Activated CD8-positive, alpha-beta memory T cell treated with anti-CD3 and anti-CD28 coated beads for 36 hours (primary cell): ENCODE measurements around the gene SLC12A4. TPM values are rescaled to one million over a fixed set of nuclear protein-coding genes. Genes with fewer than 3 reads are reported as not detected.
"Not testable (repeated sequence)": the region's sequence is repeated elsewhere in the genome, so short reads cannot be mapped to it uniquely, and the experiment has no call there.

ENCODE experiments used
- CTCF ChIA-PET: fragments of 350-600 bp; sonication (Branson Sonifier 250); formaldehyde crosslinking; loops from one replicate; lab custom pipeline; 2021; ENCODE audit warnings: antibody characterized with exemption; lab: Charles Lee
- POLR2A ChIA-PET: fragments of 350-600 bp; sonication (Branson Sonifier 250); formaldehyde crosslinking; loops from one replicate; lab custom pipeline; 2021; ENCODE audit warnings: antibody characterized with exemption; lab: Charles Lee
- total RNA-seq, 2 experiments: library from RNA; stranded (reverse); gene quantifications; one replicate each; pipeline ENCODE4 v1.2.3, GENCODE V29; 2021

The SLC12A4 gene
- total RNA-seq, 2 experiments from 2014 or later, result 42.6 to 44.4 TPM

DNA sequence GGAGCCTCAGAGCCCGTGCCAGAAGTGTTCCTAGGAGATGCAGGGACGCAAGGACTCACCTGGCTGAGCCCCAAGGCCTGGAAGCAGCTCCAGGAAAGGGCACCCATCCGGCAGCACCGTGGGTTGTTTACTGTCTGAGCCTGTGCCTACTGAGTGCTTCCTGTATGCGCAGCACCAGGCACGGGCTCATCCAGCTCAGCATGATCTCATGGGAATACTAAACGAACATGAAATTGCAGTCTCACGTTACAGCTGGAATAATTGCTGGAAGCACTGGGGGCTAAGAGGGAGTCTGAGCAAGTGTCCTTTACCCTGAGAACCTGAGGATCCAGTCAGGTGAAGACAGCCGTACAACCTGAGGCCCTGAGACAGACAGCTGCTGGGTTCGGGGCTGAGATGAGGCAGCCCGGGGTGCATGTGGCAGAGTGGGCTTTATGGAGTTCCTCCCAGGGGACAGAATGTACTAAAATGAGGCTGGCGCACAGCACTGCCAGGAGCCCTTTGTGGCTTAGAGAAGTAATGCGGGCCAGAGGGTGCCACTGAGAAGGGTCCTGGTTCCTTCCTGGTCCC, 42.2 kb downstream of the SLC12A4 start:
- CTCF ChIA-PET, result interaction anchor here (0.6 to 1.4 kb wide), 5 partner anchors 10 to 107 kb away, joined by 3 to 7 read pairs (median 3); no protein-coding TSS in a partner anchor

DNA sequence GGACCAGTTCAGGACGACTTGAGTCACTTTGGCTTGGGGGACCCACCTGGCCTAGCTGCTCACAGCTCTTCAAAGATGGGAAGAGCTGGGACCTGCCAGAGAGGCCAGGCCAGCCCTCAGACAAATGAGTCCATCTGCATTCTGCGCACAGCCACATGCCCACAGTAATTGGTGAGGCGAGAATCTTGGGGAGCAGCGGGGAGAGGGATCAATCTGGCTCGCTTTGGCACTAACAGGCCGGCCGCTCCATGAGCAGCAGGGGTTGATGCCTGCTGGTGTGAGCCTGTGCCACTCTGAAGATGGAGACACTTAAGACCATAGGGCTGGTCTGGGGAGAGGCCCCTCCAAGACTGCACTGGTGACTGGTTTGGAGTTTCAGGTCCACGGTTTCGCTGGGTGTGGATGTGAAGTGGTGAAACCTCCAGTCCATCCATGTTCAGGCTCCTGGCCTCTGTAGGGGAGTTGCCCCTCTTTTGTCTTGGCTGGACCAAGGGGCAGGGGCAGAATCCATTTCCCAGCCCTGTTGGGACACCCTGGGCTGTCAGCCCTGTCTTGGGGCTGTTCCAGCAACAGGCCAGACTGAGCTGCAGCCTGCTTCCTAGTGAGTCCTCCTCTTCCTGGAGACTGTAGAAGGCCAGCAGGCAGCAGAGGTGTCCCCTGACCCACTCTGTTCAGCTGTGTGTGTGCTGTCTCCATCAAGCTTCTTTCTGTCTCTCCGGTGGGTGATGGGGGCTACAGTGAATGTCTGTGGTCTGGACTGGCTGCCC, 44.1 kb downstream of the SLC12A4 start:
- ChIA-PET POLR2A (interaction anchor here (0.8 kb wide), 1 partner anchor 9 kb away, joined by 11 read pairs; no protein-coding TSS in a partner anchor), CTCF (interaction anchor here (1.0 to 1.3 kb wide), 2 partner anchors 10 to 40 kb away, joined by 4 to 8 read pairs; partner anchors contain the start of gene NRN1L)

More for the DNA sequence above, 42.2 kb downstream of the SLC12A4 start:
- POLR2A ChIA-PET, result no interaction called here

DNA sequence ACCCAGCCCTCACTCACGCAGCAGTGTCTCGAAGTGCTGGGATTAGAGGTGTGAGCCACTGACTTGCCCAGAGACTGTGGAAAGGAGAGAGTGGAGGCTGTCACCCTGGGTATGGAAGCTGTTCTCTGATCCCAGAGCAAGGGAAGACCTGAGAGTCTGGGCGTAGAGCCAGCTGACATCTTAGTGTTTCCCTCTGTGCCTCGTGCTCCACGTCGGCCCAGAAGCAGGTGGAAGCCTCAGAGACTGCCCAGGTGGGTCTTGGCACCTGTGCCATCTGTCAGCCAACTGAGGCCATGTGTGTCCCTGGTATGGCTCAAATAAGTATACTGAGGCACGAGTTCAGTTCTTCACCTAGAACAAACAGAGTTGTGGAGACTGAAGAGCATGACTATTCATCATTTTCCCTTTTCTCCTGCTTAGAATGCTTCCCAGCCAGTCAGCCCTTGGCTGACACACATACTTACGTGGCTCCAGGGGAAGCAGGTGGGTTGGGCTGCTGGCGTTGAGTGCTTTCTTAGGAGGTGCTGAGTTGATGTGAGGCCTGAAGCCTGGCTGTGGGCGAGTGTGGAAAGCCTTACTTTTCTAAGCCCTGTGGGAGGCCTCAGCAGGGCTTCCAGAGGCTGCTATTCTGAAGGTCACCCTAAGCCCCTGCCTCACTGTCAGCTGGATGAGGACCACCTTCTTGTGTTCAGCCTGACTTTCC, 44.9 kb downstream of the SLC12A4 start:
- ChIA-PET CTCF (interaction anchor here (1.0 to 1.2 kb wide), 2 partner anchors 37 to 107 kb away, joined by 3 read pairs; no protein-coding TSS in a partner anchor), POLR2A (no interaction called here)

DNA sequence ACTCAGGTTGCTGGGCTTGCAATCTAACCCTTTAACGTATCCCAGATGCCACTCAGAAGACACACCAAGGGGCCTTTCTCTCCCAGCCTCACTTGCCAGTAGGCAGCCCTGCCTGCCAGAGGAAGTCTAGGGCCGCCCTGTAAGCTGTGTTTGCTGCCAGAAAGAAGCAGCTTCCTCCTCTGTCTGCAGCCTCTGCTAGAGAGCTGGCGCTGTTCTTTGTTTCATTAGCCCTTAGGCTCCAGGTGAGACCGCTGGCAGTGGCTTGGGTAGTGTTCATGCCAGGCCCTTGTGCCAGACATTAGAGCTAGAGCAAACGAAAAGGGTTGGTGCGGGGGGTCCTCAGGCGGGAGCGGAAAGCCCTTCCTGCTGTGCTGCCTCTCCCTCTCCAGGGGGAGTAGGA, 45.7 kb downstream of the SLC12A4 start:
- ChIA-PET POLR2A (no interaction called here), CTCF (interaction anchor here (0.5 to 1.2 kb wide), 4 partner anchors 9 to 222 kb away, joined by 3 to 4 read pairs (median 3); partner anchors contain the start of gene CTRL)

DNA sequence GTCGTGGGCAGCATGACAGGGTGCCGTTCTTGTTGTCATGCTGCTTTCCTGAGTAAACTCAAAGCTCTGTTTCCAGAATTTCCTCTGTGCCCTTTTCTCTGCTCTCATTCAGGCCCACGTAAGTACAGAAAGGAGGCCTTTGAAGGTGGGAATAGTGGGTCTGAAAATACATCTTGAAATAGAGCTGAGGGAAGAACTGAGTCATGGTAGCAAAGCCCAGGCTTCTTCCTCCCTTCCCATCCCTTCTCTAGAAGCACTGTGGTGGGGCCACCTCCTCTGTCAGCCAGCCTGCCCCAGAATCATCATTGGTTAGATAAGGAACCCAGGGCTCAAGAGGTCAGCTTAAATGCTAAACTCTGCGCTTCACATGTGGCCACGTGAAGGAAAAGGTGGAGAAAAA, 46.2 kb downstream of the SLC12A4 start:
- POLR2A ChIA-PET, result no interaction called here
- CTCF ChIA-PET, result interaction anchor here (0.5 to 1.2 kb wide), 2 partner anchors 9 to 223 kb away, joined by 3 to 4 read pairs; partner anchors contain the start of gene CTRL

DNA sequence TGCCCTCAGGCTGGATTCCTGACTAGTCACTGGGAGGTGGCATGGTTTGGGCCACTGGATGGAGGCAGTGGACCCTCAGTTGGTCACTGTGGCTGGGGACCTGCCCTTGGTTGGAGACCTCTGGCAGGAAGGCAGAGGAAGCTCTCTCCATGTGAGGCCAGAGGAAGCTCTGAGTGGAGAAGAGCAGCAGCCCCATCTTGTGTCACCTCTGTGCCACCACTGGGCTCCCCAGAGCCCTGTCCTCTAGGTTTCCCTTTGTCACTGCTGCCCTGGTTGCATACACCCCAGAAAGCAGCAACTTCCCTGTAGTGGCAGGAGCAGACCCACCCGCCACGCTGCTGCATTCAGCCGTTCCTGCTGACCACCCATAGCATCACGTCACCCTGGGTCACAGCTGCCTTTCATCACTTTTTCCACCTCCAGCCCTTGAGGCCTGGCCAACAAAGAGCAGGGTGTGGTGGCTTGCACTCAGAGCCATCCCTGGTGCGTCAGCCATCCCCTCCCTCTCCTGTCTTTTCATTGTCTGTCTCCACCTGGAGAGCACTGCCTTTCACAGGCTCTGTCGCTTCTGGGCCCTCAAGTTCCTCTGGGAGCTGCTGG, 48.7 kb downstream of the SLC12A4 start:
- CTCF ChIA-PET, result interaction anchor here (0.6 to 1.7 kb wide), 4 partner anchors 9 to 143 kb away, joined by 3 read pairs; partner anchors contain the start of gene NRN1L
- POLR2A ChIA-PET, result no interaction called here

DNA sequence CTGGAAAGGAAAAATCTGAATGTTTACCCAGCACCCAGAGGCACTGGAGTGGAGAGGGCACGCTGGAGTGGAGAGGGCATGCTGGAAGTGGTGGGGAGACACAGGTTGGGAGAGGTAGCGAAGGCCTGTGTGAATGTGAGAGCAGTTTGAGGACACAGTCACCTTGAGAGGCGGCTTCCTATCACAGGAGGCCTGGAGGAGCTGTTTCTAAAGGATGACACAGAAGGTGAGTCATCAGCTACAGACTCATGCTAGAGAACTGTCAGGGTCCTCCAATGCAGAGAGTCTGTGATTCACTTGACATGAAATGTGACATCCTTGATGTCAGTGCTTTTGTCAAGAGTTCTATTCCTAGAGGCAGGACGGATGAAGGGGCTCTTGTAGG, 50.6 kb downstream of the SLC12A4 start:
- CTCF ChIA-PET, result interaction anchor here (0.8 to 1.5 kb wide), 5 partner anchors 11 to 123 kb away, joined by 3 to 6 read pairs (median 4); partner anchors contain the start of gene NRN1L
- POLR2A ChIA-PET, result interaction anchor here (0.6 to 1.0 kb wide), 3 partner anchors 23 to 362 kb away, joined by 3 read pairs; partner anchors contain the start of genes RANBP10 and TSNAXIP1

DNA sequence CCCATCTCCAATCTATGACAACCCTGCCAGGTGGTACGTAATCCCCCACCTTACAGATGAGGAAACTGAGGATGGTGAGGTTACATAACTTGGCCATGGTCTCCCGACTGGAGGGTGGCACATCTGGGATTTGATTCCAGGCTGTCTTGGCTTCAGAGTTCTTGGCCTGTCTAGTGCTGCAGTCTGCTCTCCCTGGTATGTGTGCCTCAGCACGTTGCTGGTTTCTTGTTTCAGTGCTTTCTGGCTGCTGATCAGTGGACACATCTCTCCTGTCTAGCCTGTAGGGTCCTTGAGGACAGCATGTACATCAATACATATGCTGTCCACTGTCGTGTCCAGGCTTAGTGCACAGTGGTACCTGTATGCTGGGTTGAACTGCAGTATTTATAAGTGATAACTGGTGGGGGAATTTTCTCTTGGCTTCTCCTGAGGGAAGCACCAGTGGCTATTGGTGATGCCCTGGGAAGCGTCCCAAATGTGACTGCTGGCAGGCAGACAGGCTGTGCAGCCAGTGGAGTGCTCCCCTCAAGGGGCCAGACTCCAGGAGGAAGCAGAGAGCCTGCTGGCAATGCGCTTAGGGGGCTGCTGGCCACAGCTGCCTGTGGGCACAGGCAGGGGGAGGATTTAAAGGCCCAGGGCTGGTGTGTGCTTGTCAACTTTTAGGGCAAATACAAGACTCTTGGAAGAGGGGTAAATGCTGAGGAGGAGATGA, 51.1 kb downstream of the SLC12A4 start:
- ChIA-PET CTCF (interaction anchor here (0.8 to 1.5 kb wide), 5 partner anchors 8 to 123 kb away, joined by 3 to 6 read pairs (median 4); partner anchors contain the start of gene NRN1L), POLR2A (interaction anchor here (0.6 kb wide), 1 partner anchor 362 kb away, joined by 3 read pairs; no protein-coding TSS in a partner anchor)

DNA sequence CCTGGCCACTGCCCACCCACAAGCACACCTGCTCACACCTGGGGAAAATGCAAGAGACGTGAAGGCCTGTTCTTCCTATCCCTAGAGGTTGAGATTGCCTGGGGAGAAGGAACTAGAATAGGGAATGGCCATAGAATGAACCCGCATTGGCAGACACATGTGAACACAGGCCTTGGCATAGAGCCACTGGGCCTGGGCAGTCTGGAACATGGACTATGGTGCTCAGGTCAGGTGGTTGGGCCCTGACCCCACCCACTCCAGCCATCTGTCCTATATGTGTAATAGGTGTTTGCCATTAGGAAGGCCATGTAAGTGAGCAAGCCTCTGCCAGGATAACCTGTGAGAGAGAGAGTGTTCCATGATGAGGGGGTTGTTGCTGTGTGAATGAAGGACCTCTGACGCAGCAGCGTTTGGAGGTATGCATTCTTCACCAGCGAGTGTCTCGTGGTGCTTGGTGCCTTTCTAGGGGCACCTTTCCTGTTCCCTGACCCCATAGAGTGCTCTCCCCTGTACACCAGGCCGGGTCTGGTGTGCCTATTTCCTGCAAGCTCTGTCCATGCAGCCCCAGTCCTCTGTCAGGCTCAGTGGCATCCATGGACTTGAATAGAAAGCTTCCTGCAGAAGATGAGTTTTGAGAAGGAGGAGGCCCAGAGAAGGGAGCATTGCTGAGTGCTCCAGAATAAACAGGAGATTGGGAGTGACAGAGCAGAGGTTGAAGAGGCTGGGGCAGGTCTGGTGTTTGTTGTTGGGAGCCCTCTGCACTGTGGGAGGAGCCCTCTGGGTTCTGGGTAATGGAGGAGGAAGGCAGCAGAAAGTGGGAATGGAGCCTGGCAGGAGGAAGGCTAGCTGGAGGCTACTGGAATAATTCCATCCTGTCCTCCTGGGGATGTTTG, 52.4 kb downstream of the SLC12A4 start:
- ChIA-PET POLR2A (no interaction called here), CTCF (interaction anchor here (1.3 to 1.7 kb wide), 2 partner anchors 9 to 32 kb away, joined by 4 to 8 read pairs; no protein-coding TSS in a partner anchor)

DNA sequence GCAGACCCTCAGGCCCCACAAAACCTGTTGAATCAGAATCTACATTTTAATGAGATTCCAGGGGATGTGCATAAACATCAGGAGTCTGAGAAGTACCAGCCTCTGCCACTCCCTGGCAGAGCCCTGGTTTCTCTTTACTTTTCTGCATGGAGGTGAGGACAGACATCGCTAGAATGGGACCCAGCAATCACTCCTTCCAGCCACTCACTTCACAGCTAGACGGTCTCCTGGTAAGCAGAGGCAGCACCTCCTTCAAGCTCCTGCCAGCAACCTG, 53.0 kb downstream of the SLC12A4 start:
- CTCF ChIA-PET, result interaction anchor here (1.7 kb wide), 1 partner anchor 32 kb away, joined by 8 read pairs; no protein-coding TSS in a partner anchor
- POLR2A ChIA-PET, result not testable (repeated sequence)

DNA sequence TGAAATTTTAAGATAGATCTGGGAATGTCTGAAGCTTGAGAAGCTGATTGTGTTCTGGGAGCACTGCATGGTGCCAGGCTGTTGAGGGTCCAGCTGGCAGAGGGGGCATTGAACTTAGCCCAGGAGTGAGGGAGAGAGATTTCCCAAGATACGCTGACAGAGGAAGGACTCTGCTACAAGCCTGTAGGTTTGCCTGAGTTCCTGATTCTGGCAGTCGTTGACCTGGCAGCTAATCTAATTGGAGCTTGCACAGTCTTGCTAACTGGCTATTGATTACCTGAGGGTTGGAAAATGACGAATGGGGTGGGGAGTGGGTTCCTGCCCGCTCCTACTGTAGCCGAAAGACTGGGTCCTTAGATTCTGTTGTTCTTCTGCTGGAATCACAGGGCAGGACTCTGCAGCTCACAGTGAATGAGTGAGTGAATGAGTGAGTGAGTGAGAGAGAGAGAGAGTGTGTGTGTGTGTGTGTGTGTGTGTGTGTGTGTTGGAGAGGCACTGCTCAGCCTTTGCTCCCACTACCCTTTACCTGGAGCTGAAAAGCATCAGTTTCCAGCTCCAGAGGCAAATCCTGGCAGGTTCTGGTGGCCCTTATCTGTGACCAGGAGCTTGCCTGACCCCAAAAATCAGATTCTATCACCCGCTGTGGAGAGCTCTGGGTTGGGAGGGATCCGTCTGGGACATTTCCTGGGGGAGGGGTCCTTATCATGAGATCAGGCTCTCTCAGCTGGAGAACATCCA, 53.5 kb downstream of the SLC12A4 start:
- CTCF ChIA-PET, result interaction anchor here (1.7 kb wide), 1 partner anchor 31 kb away, joined by 8 read pairs; no protein-coding TSS in a partner anchor
- POLR2A ChIA-PET, result no interaction called here

DNA sequence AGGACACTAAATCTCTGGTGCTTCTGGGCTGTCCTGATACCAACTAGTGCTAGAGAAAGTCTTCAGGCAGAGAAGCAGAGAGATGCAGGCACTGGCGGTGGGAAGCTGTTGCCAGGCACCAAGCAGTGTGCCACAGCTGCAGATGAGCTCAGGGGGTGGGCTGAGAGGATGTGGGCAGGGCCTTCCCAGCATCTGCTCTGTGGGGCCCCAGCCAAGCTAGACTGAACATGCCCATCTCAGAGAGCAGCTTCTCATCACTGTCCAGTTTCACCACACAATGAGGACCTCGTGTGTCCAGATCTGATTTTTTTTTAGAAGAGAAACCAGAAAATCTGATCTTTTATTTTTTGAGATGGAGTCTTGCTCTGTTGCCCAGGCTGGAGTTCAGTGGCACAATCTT, 58.3 kb downstream of the SLC12A4 start:
- CTCF ChIA-PET, result interaction anchor here (0.8 kb wide), 1 partner anchor 18 kb away, joined by 3 read pairs; the partner anchor contains the start of gene PSKH1
- POLR2A ChIA-PET, result no interaction called here

DNA sequence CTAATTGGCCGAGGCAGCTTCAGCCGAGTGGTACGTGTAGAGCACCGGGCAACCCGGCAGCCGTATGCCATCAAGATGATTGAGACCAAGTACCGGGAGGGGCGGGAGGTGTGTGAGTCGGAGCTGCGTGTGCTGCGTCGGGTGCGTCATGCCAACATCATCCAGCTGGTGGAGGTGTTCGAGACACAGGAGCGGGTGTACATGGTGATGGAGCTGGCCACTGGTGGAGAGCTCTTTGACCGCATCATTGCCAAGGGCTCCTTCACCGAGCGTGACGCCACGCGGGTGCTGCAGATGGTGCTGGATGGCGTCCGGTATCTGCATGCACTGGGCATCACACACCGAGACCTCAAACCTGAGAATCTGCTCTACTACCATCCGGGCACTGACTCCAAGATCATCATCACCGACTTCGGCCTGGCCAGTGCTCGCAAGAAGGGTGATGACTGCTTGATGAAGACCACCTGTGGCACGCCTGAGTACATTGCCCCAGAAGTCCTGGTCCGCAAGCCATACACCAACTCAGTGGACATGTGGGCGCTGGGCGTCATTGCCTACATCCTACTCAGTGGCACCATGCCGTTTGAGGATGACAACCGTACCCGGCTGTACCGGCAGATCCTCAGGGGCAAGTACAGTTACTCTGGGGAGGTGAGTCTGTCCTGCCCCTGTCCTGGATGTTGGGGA, 59.2 kb downstream of the SLC12A4 start:
- POLR2A ChIA-PET, result interaction anchor here (0.5 kb wide), 1 partner anchor 106 kb away, joined by 3 read pairs; no protein-coding TSS in a partner anchor
- CTCF ChIA-PET, result interaction anchor here (0.7 to 0.9 kb wide), 3 partner anchors 19 to 25 kb away, joined by 3 read pairs; no protein-coding TSS in a partner anchor

DNA sequence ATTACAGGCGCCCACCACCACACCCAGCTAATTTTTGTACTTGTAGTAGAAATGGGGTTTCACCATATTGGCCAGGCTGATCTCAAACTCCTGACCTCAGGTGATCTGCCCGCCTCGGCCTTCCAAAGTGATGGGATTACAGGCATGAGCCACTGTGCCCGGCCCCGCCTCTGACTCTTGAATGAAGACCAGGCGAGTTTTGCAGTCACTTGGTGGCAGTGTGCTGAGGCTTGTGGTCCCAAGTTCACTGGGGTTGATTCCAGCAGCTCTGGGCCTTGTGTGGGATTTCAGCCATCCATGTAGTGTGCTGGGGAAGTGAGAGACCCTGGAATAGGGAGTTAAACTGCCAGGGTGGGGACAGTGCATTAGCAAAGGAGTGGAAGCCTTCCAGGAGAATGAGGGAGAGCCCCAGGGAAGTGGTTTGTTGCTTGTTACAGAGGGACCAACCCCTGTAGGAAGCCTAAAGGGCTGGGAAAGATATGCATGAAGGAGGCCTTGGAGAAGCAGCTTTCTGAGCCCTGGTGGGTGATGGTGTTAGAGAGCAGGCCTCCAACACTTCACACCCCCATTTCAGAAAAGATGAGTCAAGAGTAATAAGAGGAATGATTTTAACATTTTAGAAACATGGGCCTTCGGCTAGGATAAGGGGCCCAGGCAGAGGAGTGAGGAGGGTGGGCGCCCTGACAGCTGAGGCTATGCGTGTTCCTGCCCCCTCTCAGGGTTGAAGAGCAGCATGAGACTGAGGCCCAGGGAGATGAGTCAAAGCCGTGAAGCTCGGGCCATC, 60.8 kb downstream of the SLC12A4 start:
- CTCF ChIA-PET, result interaction anchor here (1.1 to 1.4 kb wide), 3 partner anchors 10 to 28 kb away, joined by 3 to 4 read pairs (median 3); no protein-coding TSS in a partner anchor

DNA sequence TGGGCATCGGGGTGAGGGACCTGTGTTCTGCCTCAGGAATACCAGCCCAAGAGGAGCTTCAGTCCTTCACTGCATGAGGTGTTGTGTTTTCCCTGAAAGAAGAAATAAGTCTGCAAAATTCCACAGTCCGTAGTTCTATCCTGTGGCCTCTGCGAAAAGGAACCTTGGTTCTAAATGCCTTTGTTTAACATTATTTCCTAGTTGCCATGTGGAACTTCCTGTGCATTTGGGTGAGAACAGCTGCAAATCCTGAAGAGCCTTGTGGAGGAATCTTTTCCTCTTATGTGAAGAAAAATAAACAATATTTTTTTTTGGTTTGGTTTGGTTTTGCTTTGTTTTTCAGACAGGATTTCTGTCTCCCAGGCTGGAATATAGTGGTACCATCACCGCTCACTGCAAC, 65.6 kb downstream of the SLC12A4 start:
- ChIA-PET CTCF (interaction anchor here (1.3 kb wide), 1 partner anchor 86 kb away, joined by 3 read pairs; no protein-coding TSS in a partner anchor), POLR2A (no interaction called here)

More for the DNA sequence above, 60.8 kb downstream of the SLC12A4 start:
- POLR2A ChIA-PET, result interaction anchor here (0.7 kb wide), 2 partner anchors 35 to 97 kb away, joined by 3 to 5 read pairs; no protein-coding TSS in a partner anchor
